GM12874 (cell line): ENCODE measurements around the gene ADGB.

Source experiments
- TF ChIP-seq, protein P1 (sequence below): IDR thresholded peaks from 2 replicates; pipeline ENCODE4 v1.5.1; 2011; ENCODE audit warnings: low read depth, mild to moderate bottlenecking, control low read depth, low read length, moderate library complexity; ENCODE audit not compliant: insufficient read depth

The ADGB gene

DNA sequence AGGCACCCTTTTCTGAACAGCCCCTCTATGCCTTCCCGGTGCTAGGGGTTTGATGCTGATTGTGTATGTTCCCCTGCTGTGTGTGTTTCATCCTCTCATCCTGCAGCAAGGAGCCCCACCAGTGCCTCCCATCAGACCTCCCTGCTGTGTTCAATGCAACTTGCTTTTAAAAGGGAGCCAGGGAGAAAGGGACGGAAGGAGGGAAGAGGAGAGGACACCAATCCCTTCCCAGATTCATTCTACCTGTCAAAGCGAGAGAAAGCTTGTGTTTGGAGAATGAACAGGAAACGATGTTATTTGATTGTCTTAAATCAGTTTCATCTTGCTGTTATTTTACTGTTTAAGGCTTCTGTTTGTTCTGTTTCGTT lies 259.2 kb downstream of the ADGB start:
- TF ChIP-seq, protein P1, sequence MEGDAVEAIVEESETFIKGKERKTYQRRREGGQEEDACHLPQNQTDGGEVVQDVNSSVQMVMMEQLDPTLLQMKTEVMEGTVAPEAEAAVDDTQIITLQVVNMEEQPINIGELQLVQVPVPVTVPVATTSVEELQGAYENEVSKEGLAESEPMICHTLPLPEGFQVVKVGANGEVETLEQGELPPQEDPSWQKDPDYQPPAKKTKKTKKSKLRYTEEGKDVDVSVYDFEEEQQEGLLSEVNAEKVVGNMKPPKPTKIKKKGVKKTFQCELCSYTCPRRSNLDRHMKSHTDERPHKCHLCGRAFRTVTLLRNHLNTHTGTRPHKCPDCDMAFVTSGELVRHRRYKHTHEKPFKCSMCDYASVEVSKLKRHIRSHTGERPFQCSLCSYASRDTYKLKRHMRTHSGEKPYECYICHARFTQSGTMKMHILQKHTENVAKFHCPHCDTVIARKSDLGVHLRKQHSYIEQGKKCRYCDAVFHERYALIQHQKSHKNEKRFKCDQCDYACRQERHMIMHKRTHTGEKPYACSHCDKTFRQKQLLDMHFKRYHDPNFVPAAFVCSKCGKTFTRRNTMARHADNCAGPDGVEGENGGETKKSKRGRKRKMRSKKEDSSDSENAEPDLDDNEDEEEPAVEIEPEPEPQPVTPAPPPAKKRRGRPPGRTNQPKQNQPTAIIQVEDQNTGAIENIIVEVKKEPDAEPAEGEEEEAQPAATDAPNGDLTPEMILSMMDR, result no peak

DNA sequence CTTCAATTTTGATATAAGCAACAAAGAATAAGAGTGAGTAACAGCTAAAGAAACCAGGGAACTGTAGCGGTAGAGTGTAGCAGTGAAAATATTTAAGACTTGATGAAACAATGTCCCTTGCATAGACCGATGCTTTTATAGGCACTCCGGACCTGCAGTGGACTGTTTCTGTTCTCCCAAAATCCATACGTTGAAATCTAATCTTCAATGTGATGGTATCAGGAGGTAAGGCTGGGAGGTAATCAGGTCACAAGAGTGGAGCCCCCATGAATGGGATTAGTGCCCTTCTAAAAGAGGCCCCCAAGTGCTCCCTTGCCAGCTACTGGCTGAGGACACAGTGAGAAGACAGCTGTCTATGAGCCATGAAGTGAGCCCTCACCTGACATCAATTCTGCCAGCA lies 260.4 kb downstream of the ADGB start:
- TF ChIP-seq, protein P1, result no peak

DNA sequence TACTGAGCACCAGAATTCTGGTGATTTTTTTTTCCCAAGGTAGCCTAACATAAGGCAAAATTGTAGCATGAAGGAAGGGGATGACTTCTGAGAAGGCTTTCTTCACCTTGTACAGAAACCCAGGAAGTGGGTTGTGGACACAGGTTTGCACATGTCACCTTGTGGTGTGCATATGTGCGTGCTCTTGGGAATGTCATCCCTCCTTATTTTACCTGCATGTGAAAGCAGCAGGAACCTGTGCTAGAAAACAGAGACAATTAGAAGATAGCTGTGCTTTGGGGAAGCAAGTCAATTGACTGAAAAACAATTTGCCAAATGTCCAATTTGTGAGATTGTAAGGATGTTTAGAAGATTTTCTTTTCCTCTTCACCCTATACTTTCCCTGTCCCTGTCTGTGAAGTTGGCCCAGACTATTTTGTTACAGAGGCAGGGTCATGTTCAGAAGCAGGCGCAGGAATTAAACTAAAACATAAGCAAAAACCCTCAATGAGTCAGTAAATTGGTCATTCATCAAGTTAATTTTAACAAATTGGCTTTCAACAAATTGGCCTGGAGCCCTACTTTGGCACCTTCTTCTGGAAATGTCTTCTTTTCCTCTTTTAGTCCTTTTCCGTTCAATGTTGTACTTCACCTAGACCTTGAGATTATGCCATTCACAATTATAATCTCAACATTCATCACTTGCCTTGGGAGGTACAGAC lies 261.2 kb downstream of the ADGB start:
- TF ChIP-seq, protein P1, result no peak

DNA sequence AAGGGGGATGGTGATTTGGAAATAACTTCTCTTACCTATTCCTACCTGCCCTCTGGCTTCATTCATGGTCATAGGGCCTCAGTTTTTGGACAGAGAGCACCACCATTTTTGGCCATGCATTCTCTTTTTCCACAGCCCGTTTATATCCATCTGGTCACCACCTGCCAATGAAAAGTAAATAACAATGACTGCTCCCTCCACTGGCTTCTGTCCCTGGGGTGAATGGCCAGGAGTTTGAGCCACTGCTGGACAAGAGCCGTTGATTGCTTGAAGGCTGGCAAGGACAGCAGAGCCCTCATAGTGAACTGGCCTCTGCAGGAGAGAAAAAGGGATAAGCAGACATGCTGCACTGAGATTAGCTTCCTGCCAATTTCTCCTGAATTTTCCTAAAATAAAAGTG lies 261.8 kb downstream of the ADGB start:
- TF ChIP-seq, protein P1, result no peak

DNA sequence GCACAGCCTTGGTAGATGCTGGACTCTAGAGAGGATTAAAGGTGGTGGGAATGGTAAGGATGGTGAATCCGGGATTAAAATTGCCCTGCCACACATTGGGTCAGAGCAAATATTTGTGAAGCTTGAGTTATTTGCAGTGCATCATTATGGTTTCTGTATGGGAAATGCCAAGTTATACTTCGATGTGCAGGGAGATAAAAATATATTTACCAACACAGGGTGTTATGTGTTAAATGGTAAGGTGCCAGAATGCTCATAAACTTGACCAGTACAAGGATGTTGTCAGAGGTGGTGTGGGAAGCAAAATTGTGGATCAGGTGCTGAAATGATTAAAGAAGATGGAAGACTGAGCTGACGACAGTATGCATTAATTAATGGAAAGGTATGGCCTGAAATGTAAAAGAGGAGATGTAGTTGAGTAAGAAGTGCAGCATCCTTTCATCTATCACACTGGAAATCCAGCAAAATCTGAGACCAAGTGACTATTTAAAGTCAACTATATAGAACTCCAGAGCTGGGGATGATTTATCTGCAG lies 262.3 kb downstream of the ADGB start:
- TF ChIP-seq, protein P1, result no peak

DNA sequence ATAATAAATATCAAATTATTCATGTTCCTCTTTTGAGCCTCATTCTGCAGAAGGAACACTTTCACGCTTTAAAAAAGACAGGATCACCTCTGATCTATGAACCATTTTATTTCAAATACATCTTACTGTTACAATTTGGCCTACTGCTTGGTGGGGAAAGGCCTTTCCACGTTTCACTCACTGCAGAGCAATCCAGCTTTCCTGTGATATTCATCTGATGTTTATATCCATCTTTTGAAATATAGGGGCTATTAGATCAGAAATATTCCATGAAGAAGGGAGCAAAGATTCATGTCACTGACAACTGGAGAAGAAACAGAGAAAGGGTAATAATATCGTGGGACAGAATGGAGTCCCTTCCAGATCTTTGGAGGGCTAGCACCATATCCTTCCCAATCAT lies 262.9 kb downstream of the ADGB start:
- TF ChIP-seq, protein P1, result no peak

DNA sequence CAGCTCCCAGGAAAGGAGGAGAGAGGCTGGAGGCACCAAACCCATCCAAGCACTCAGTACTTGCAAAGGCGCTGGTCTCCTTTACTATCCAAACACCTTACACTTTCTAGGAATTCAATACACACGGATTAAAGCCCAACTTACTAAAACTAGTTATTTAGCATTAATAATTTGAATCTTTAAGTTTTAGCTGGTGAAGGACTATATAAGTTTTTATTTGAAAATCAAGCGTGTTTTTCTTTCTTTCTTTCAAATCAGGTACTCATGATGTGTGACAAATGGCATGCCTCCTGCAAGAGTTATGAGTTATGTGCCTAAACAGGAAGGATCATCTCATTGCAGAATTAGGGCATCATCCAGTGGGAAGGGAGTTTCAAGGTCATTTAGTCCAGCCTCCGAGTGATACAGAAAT lies 263.7 kb downstream of the ADGB start:
- TF ChIP-seq, protein P1, result no peak
